ENCODE results near the gene ICAM2. TPM values are rescaled to one million over a fixed set of nuclear protein-coding genes. Genes with fewer than 3 reads are reported as not detected.
A peak's percentile ranks its signal among the peaks of the same experiment; 100 is the strongest.

The ICAM2 gene
- total RNA-seq, 3 donors from 2014 or later: 6.9 to 14.2 (median 10.3) TPM

DNA sequence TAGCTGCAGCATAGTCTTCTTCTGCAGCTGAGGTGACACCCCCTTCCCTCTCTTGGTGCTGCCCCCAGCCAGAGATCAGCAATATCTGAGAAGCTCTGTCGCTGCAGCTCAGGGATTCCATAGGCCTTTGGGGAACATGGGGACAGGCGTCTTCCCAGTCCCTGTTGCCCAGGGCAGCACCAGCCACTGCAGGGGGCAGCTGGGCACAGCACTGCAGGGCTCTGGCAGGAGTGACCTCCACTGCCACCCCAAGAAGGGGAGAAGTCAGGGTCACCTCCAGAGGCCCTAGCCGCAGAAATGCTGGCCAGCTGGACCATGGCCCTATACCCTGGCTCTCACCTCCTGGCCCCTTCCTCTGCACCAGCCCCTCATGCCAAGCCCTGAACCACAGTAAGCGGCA is 64.6 kb downstream of the ICAM2 start:
- Histone ChIP-seq H3K4me1 (ENCODE audit: low read depth) (no peaks in the 10 kb centered on the region), H3K9me3 (no peaks in the 10 kb centered on the region), H3K4me3 (no peak overlapping the region), H3K36me3 (ENCODE audit: low read depth) (no peaks in the 10 kb centered on the region)
- TF ChIP-seq, protein P1, sequence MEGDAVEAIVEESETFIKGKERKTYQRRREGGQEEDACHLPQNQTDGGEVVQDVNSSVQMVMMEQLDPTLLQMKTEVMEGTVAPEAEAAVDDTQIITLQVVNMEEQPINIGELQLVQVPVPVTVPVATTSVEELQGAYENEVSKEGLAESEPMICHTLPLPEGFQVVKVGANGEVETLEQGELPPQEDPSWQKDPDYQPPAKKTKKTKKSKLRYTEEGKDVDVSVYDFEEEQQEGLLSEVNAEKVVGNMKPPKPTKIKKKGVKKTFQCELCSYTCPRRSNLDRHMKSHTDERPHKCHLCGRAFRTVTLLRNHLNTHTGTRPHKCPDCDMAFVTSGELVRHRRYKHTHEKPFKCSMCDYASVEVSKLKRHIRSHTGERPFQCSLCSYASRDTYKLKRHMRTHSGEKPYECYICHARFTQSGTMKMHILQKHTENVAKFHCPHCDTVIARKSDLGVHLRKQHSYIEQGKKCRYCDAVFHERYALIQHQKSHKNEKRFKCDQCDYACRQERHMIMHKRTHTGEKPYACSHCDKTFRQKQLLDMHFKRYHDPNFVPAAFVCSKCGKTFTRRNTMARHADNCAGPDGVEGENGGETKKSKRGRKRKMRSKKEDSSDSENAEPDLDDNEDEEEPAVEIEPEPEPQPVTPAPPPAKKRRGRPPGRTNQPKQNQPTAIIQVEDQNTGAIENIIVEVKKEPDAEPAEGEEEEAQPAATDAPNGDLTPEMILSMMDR (IDR thresholded peaks at IDR 0.05): no peak
- DNase-seq: no peak
- ATAC-seq: no peak
- intact Hi-C loops (cut with DNase I, micrococcal nuclease): no loop called here

DNA sequence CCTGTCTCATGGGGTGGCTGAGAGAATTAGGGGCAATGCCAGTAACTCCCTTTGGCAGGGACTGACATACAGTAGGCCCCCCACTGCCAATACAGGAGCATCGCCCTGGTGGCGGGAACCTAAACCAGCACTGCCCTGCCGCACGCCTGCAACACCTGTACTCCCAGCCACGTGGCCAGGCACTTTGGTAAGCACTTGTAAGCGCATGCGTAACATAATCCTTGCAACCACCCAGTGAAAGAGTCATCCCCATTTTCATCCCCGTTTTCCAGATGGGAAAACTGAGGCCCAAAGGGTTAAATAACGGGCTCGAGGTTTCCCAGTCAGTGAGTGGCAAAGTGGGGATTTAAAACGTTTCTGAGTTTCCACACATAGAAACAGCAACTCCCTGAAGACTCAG is 65.2 kb downstream of the ICAM2 start:
- TF ChIP-seq, protein P1 (IDR thresholded peaks at IDR 0.05): no peak
- intact Hi-C loops (cut with DNase I, micrococcal nuclease): no loop called here
- Histone ChIP-seq H3K36me3 (ENCODE audit: low read depth) (no peaks in the 10 kb centered on the region), H3K4me3 (no peak overlapping the region), H3K9me3 (no peaks in the 10 kb centered on the region), H3K4me1 (ENCODE audit: low read depth) (no peaks in the 10 kb centered on the region)
- DNase-seq: no peak
- no peak for ATAC-seq

DNA sequence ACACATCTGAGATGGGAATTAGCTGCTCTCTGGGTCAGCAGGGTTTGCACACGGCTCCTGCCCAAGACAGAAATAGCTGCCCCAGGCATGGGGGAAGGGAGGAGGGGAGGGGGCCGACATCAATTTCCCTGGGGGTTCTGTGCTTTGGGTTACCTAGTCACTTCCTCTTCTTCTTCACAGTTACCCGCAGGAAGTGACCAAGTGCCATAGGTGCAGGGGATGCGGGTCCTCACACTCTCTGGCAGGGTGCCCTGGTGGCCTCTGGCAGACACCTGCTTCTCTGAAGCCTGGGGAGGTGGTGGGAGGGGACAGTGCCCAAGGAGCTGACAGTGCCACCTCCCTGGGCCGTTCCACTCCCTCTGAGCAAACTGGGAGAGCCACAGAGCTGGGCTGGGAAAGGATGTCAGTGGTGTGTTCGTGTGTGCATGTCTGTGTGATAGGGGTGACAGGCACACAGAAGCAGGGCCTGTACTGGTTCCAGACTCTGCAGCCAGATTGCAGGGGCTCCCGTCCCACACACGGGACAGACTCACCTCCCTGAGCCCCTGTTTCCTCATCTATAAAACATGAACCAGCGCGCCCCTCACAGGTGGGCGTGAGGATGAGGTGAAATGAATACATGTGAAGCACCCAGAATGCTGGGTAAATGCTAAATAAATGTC is 65.9 kb downstream of the ICAM2 start:
- peak; percentile 41 for ATAC-seq
- no peak for DNase-seq
- intact Hi-C loops (cut with DNase I, micrococcal nuclease): no loop called here

More for the DNA sequence above, 65.9 kb downstream of the ICAM2 start:
- Histone ChIP-seq H3K36me3 (ENCODE audit: low read depth) (no peaks in the 10 kb centered on the region), H3K4me1 (ENCODE audit: low read depth) (no peaks in the 10 kb centered on the region), H3K4me3 (no peak overlapping the region), H3K9me3 (no peaks in the 10 kb centered on the region)
- TF ChIP-seq, protein P1 (IDR thresholded peaks at IDR 0.05): no peak

Other genes starting within 250 kb of the ICAM2 start
- 100 to 1,000 TPM in 2 of 3 donors, 10 to 100 TPM in 1; 94.9 to 139 (median 128) TPM for gene CCDC47, start 247.0 kb downstream of the ICAM2 start, total RNA-seq
- 100 to 1,000 TPM in 1 of 3 donors, 10 to 100 TPM in 2; 86.1 to 137 (median 89.9) TPM for gene DDX42, start 246.5 kb downstream of the ICAM2 start, total RNA-seq
- 100 to 1,000 TPM in 1 of 3 donors, 10 to 100 TPM in 2; 73.3 to 151 (median 96.4) TPM for gene PSMC5, start 193.2 kb downstream of the ICAM2 start, total RNA-seq
- 10 to 100 TPM; 26.9 to 48.2 (median 29.4) TPM for gene FTSJ3, start 193.0 kb downstream of the ICAM2 start, total RNA-seq
- gene SMARCD2, start 177.9 kb downstream of the ICAM2 start, total RNA-seq: 10 to 100 TPM; 76.6 to 82.1 (median 80.4) TPM
- not detected for gene CSH2, start 147.0 kb downstream of the ICAM2 start, total RNA-seq
- gene GH2, start 138.7 kb downstream of the ICAM2 start, total RNA-seq: not detected
- not detected for gene CSH1, start 124.1 kb downstream of the ICAM2 start, total RNA-seq
- not detected for gene CSHL1, start 109.4 kb downstream of the ICAM2 start, total RNA-seq
- not detected for gene GH1, start 101.8 kb downstream of the ICAM2 start, total RNA-seq
- gene CD79B, start 88.3 kb downstream of the ICAM2 start, total RNA-seq: 1 to 10 TPM in 2 of 3 donors, under 1 TPM in 1; 0.70 to 2.4 (median 1.4) TPM
- under 1 TPM; 0.10 to 0.75 (median 0.22) TPM for gene SCN4A, start 47.7 kb downstream of the ICAM2 start, total RNA-seq
- gene PRR29, start 22.3 kb downstream of the ICAM2 start, total RNA-seq: not detected
- 10 to 100 TPM; 18.4 to 27.1 (median 21.7) TPM for gene ERN1, start 109.5 kb upstream of the ICAM2 start, total RNA-seq
- gene TEX2, start 242.6 kb upstream of the ICAM2 start, total RNA-seq: 10 to 100 TPM; 27.5 to 38.5 (median 30.2) TPM